CD14-positive monocyte (primary cell): ENCODE data around the gene DCP2. TPM values are rescaled to one million over a fixed set of nuclear protein-coding genes. Genes with fewer than 3 reads are reported as not detected.

Experiments used
- DNase-seq, 3 donors: peaks; one replicate each; pipeline ENCODE4 v3.0.0-alpha.2; 2011 to 2022
- H2AFZ ChIP-seq: 2 replicates; pipeline ENCODE4 v1.6.0; 2012; ENCODE audit warnings: mild to moderate bottlenecking, low read depth, low read length, inconsistent platforms; ENCODE audit not compliant: insufficient read depth, poor library complexity, severe bottlenecking
- H3K27ac ChIP-seq, 2 donors: 1 replicate in 1 of 2; 2 replicates in 1 of 2; pipeline ENCODE4 v1.5.1; 2012 to 2013; ENCODE audit warnings: low read length in 2 of 2, control low read depth in 1 of 2, inconsistent platforms in 1 of 2, low read depth in 1 of 2, mild to moderate bottlenecking in 1 of 2
- H3K27me3 ChIP-seq, 2 donors: one replicate each; pipeline versions ENCODE4 v1.6.0 to v1.6.1; 2011 to 2013; ENCODE audit warnings: low read length in 2 of 2; ENCODE audit not compliant: control insufficient read depth in 2 of 2, insufficient read depth in 2 of 2
- H3K36me3 ChIP-seq, 2 donors: replicated peaks in 1 of 2; 1 replicate in 1 of 2; 2 replicates in 1 of 2; pipeline versions ENCODE4 v1.5.1 to v1.6.1; 2012 to 2013; ENCODE audit warnings: low read length in 2 of 2, control low read depth in 1 of 2, inconsistent platforms in 1 of 2, mild to moderate bottlenecking in 1 of 2; ENCODE audit not compliant: insufficient read depth in 2 of 2, control insufficient read depth in 1 of 2
- H3K4me1 ChIP-seq, 2 donors: 1 replicate in 1 of 2; 2 replicates in 1 of 2; pipeline versions ENCODE4 v1.5.1 to v1.6.1; 2012 to 2013; ENCODE audit warnings: low read length in 2 of 2, control low read depth in 1 of 2, inconsistent platforms in 1 of 2, mild to moderate bottlenecking in 1 of 2, moderate library complexity in 1 of 2; ENCODE audit not compliant: insufficient read depth in 2 of 2, control insufficient read depth in 1 of 2
- H3K4me2 ChIP-seq: replicated peaks from 2 replicates; pipeline ENCODE3; 2012; ENCODE audit warnings: low read length, moderate library complexity, mild to moderate bottlenecking; ENCODE audit not compliant: poor library complexity, severe bottlenecking; ENCODE audit errors: extremely low read depth
- H3K4me3 ChIP-seq, 3 experiments: fragments of 200-600 bp in 1 of 3; sonication (generic) in 1 of 3; replicated peaks in 1 of 3; 1 replicate in 2 of 3; 2 replicates in 1 of 3; pipeline ENCODE4 v1.5.1; 2011 to 2013; ENCODE audit warnings: low read length in 3 of 3, mild to moderate bottlenecking in 3 of 3, control low read depth in 2 of 3, low read depth in 2 of 3, inconsistent platforms in 1 of 3, moderate library complexity in 1 of 3
- H3K79me2 ChIP-seq: 2 replicates; pipeline ENCODE4 v1.6.0; 2012; ENCODE audit warnings: mild to moderate bottlenecking, control low read depth, inconsistent platforms, low read length, moderate library complexity; ENCODE audit not compliant: insufficient read depth
- H3K9ac ChIP-seq: 2 replicates; pipeline ENCODE4 v1.6.0; 2017; ENCODE audit warnings: low read length, mild to moderate bottlenecking; ENCODE audit not compliant: insufficient read depth, poor library complexity, severe bottlenecking
- H3K9me3 ChIP-seq, 2 donors: replicated peaks in 1 of 2; 1 replicate in 1 of 2; 2 replicates in 1 of 2; pipeline versions ENCODE4 v1.5.1 to v1.6.1; 2012 to 2013; ENCODE audit warnings: low read length in 2 of 2, control low read depth in 1 of 2; ENCODE audit not compliant: control insufficient read depth in 1 of 2, insufficient read depth in 1 of 2
- H4K20me1 ChIP-seq: 2 replicates; pipeline ENCODE4 v1.6.0; 2012; ENCODE audit warnings: mild to moderate bottlenecking, low read length, control low read depth, moderate library complexity; ENCODE audit not compliant: insufficient read depth
- H3K27ac Mint-ChIP-seq, 7 donors: one replicate each; pipeline ENCODE4 v1.8.0; 2020; ENCODE audit warnings: mild to moderate bottlenecking in 7 of 7, mixed read lengths in 7 of 7, moderate library complexity in 6 of 7, inconsistent platforms in 2 of 7
- H3K27me3 Mint-ChIP-seq, 3 donors: one replicate each; pipeline ENCODE4 v1.8.0; 2021 to 2022; ENCODE audit warnings: low read depth in 3 of 3, mild to moderate bottlenecking in 3 of 3, mixed read lengths in 3 of 3, moderate library complexity in 3 of 3, inconsistent platforms in 1 of 3
- H3K36me3 Mint-ChIP-seq, 2 donors: one replicate each; pipeline ENCODE4 v1.8.0; 2020; ENCODE audit warnings: mixed read lengths in 2 of 2, inconsistent platforms in 1 of 2, mild to moderate bottlenecking in 1 of 2
- H3K4me1 Mint-ChIP-seq: one replicate; pipeline ENCODE4 v1.8.0; 2020; ENCODE audit warnings: mild to moderate bottlenecking, mixed read lengths
- H3K4me3 Mint-ChIP-seq, 2 donors: one replicate each; pipeline ENCODE4 v1.8.0; 2020; ENCODE audit warnings: mild to moderate bottlenecking in 2 of 2, mixed read lengths in 2 of 2, moderate library complexity in 1 of 2
- H3K9me3 Mint-ChIP-seq, 7 donors: one replicate each; pipeline ENCODE4 v1.8.0; 2020 to 2022; ENCODE audit warnings: mixed read lengths in 7 of 7, mild to moderate bottlenecking in 6 of 7, moderate library complexity in 6 of 7, inconsistent platforms in 2 of 7
- WGBS: methylation state at CpG from one replicate; pipeline ENCODE4 v1.1.5; 2013; ENCODE audit warnings: missing lambda C conversion rate; ENCODE audit not compliant: insufficient coverage; 5-methylcytosine and 5-hydroxymethylcytosine counted together
- intact Hi-C, 2 donors: fragments of 100-400 bp; cut with micrococcal nuclease; formaldehyde crosslinking; loops; one replicate each; pipeline versions ENCODE4 v1.15.0 to v1.15.1; 2023
- polyA plus RNA-seq, 3 donors: library from polyadenylated mRNA; depleted of rRNA in 1 of 3; unstranded in 2 of 3; stranded (reverse) in 1 of 3; fragments of 300-500 nt in 2 of 3; fragments of >200 nt in 1 of 3; fragmentation: Illumina TruSeq in 2 of 3; gene quantifications; 1 replicate in 2 of 3; 2 replicates in 1 of 3; pipeline ENCODE4 v1.2.3, GENCODE V29; 2012 to 2021
- TF ChIP-seq, protein P1 (sequence below): fragments of 200-600 bp; IDR thresholded peaks from one replicate; pipeline ENCODE4 v1.8.0; 2022; ENCODE audit warnings: antibody characterized with exemption, mild to moderate bottlenecking

Gene DCP2
- polyA plus RNA-seq, 3 donors, result 24.0 to 62.2 (median 58.9) TPM

DNA sequence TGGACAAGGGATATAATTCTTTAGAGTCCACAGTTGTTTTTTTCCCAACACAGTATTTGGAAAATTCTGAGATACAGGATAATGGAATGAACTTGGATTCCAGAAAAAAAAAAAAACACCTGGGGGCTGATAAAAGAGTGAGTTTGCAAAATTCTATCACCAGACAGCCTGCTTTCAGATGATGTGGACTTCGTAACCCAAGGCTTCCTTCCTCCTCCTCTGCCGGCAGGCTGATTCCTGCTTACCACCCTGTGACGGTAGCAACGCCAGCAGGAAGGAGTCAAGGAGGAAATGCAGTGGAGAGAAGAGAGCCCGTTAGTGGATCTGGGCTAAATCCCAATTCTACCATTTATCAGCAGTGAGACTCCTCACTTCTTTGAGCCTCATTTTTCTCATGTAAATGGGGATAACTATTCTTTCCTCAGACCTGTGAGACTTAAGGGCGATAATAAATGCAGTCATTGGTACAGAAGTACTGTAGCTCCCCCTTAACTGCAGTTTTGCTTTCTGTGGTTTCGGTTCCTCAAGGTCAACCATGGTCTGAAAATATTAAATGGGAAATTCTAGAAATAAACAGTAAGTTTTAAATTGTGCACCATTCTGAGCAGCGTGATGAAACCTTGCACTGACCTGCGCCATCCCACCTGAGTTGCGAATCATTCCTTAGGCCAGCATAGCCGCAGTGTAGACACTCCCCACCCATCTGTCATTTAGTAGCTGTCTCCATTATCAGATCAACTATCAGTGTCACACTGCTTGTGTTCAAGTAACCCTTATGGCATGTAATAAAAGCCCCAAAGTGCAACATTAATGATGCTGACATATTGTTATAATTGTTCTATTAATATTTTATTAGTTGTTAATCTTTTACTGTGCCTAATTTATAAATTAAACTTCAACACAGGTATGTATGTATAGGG is 71.4 kb downstream of the DCP2 start:
- H3K9me3 ChIP-seq, result no peaks in the 10 kb centered on the region
- H4K20me1 ChIP-seq, result no peaks in the 10 kb centered on the region
- intact Hi-C loops, result no loop called here
- H3K36me3 ChIP-seq, result no peaks in the 10 kb centered on the region
- H2AFZ ChIP-seq, result peak overlapping the region; percentile 81
- H3K27ac ChIP-seq, result peak overlapping the region; percentile 70 to 90
- peak overlapping the region; percentile 79 to 89 for H3K4me3 Mint-ChIP-seq
- H3K9me3 Mint-ChIP-seq, result no peaks in the 10 kb centered on the region
- peak overlapping the region; percentile 44 to 83 (median 78) for H3K4me3 ChIP-seq
- WGBS, result 27% methylated on average over 5 of the region's 11 CpGs
- peak overlapping the region; percentile 84 to 93 (median 91) for H3K27ac Mint-ChIP-seq
- H3K4me1 ChIP-seq, result peaks cover 37 to 47% of the 10 kb centered on the region in 2 donors
- H3K27me3 ChIP-seq, result no peaks in the 10 kb centered on the region
- peak overlapping the region; percentile 61 for H3K9ac ChIP-seq
- peak overlapping the region; percentile 75 for H3K4me2 ChIP-seq
- no peaks in the 10 kb centered on the region for H3K79me2 ChIP-seq
- TF ChIP-seq, protein P1, sequence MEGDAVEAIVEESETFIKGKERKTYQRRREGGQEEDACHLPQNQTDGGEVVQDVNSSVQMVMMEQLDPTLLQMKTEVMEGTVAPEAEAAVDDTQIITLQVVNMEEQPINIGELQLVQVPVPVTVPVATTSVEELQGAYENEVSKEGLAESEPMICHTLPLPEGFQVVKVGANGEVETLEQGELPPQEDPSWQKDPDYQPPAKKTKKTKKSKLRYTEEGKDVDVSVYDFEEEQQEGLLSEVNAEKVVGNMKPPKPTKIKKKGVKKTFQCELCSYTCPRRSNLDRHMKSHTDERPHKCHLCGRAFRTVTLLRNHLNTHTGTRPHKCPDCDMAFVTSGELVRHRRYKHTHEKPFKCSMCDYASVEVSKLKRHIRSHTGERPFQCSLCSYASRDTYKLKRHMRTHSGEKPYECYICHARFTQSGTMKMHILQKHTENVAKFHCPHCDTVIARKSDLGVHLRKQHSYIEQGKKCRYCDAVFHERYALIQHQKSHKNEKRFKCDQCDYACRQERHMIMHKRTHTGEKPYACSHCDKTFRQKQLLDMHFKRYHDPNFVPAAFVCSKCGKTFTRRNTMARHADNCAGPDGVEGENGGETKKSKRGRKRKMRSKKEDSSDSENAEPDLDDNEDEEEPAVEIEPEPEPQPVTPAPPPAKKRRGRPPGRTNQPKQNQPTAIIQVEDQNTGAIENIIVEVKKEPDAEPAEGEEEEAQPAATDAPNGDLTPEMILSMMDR, result no peak
- peaks cover 45% of the 10 kb centered on the region for H3K4me1 Mint-ChIP-seq
- peak; percentile 42 to 72 (median 60) for DNase-seq
- no peaks in the 10 kb centered on the region for H3K36me3 Mint-ChIP-seq
- peaks cover 2 to 4% (median 3%) of the 10 kb centered on the region in 3 donors for H3K27me3 Mint-ChIP-seq

DNA sequence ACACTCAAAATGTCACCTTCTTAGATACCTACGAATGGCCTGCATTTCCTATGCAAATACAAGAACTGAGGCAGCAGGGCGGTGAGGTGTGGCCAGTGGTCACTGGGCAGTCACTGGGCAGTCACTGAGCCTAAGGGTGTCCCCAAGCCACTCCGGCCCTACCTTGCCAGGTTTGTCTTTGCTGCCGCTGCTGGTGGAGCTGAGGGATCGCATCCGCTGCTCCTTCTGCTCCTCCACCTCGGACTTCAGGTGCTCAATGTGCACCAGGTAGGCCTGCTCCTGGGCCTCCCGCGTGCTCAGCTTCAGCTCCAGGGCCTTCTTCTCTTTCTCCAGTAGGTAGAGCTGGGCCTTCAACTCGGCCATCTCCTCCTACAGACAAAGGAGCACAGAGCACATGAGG is 72.3 kb downstream of the DCP2 start:
- Histone ChIP-seq H3K79me2 (no peaks in the 10 kb centered on the region), H3K9me3 (no peaks in the 10 kb centered on the region), H3K9ac (no peak overlapping the region), H3K4me3 (no peak overlapping the region), H3K27me3 (no peaks in the 10 kb centered on the region), H3K4me1 (peaks cover 37 to 47% of the 10 kb centered on the region in 2 donors), H3K27ac (peak overlapping the region in 1 of 2 donors; percentile 90), H3K36me3 (no peaks in the 10 kb centered on the region), H3K4me2 (no peak overlapping the region), H4K20me1 (no peaks in the 10 kb centered on the region), H2AFZ (no peak overlapping the region)
- WGBS, result 100% methylated on average over 8 of the region's 10 CpGs
- Mint-ChIP-seq H3K27me3 (peaks cover 2 to 4% (median 3%) of the 10 kb centered on the region in 3 donors), H3K9me3 (no peaks in the 10 kb centered on the region), H3K4me3 (no peak overlapping the region), H3K4me1 (peaks cover 45% of the 10 kb centered on the region), H3K27ac (peak overlapping the region in 1 of 7 donors; percentile 30), H3K36me3 (no peaks in the 10 kb centered on the region)
- intact Hi-C loops, result no loop called here
- TF ChIP-seq, protein P1, result no peak
- DNase-seq, result no peak
